Measurements from ENCODE around the gene DCDC2C.

The DCDC2C gene

DNA sequence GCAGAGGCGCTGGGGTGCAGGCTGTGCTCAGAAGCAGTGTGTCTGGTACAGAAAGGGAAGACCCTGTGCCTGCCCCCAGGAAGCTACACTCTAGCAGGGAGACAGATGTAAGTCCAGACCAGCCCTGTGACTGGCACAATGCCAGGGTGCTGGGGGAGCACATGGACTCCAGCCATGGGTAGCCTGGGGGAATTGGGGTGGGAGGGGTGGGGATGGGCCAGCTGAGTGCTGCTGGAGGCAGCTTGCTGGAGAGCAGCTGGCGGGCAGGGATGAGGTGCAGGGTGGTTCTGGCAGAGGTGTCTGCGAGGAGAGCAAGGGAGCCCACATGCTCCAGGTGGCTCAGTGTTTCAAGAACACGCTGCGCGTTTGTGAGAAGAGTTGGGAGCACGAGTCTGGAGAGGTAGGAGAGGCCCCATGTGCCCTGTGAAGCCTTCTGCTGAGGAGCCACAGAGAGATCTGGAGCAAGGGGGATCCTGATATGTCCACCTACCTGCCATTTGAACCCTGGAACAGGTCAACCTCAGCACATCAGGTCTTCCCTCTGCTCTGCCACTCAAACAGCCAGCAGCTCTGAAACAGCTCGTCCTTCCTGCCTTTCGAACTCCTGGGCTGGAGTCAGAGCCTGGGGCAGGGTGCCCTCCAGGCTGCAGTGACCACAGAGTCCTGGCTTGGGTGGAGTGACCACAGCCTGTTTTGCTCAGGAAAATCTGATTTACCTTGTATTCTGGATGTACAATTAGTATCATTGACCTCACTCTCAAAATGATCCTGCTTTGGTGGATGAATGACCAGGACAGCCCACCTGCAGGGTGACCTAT is 30.3 kb upstream of the DCDC2C start:
- no peak for DNase-seq

DNA sequence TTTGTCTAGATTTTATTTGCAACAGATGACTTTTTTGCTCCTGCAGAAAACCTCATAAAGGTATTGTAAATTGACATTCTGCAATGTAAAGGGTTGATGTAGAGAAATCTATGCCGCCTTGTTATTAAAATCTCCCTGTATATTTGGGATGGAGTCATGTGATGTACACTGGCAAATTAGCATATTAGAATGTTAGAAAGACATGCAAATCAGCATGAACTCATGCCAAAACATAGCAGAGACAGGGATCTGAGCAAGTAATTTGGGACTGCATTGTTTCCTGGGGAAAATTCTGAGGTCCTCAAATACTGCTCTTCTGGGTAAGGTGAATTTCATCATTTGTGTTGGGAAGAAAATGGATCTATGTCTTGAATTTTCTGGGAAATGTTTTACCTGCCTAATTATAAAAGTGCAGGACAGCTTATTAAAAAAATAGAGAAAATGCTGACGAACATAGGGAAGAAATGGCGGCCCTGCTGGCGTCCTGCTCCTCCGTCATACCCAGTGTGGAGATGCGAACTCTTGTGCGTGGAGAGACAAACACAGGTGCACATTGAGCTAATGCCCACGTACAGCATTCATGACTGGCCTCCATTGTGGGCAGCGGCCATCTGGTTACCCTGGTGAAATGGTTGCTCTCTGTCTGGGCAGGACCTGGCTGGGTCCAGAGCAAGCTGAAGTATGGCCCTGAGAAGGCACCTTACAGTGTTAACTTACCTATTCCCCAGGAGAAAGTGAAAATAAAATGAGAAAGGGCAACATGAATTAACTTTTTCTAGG is 29.1 kb upstream of the DCDC2C start:
- DNase-seq = no peak

DNA sequence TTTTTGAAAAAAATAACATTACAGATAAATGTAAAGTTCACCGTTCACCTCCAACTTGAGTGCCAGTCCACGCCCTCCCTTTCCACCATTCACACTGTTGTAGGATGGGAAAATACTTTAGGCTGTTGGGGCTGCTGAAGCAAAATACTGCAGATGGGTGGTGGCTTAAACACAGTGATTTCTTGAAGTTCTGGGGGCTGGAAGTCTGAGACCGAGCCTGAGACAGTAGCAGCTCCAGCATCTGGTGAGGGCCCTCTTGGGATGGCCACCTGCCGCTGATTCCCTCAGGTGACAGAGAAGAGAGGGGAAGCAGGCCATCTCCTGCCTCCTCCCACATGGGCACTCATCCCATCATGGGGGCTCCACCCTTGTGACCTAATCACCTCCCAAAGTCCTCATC is 27.7 kb upstream of the DCDC2C start:
- no peak for DNase-seq

DNA sequence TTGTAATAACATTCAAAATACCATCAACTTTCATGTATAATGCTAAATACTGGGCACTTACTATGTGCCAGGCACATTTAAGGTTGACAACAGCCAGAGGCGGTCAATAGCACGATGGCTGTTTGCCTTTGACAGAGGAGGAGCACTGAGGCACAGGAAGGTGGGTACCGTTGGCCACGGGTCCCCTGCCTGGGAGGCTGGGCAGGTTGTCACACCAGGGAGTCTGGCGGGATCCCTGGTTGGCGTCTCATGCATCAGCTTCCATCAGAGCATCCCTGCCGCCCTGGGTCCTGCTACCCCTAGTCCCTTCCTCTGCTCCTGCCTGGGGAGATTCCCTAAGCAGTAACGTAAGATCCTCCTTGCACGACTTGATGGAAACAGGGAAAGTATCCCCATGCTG is 25.9 kb upstream of the DCDC2C start:
- no peak for DNase-seq

DNA sequence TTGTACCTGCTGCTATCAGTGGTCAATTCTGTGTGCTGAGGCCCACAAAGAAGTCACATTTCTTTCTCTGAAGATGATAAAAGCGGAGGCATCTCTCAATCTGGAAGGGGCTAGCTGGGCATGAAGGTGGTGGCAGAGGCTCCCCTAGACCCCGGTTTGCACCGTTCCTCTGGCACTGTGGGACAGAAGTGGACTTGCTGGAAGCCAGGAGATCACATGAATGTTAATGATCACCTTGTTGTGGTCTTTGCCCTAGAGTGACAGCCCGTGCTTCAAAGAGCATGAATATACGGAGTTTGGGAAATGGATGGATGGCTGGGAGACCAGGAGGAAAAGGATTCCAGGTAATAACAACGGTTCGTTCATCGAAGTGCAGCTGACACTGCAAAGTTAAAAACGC is 25.2 kb upstream of the DCDC2C start:
- no peak for DNase-seq

DNA sequence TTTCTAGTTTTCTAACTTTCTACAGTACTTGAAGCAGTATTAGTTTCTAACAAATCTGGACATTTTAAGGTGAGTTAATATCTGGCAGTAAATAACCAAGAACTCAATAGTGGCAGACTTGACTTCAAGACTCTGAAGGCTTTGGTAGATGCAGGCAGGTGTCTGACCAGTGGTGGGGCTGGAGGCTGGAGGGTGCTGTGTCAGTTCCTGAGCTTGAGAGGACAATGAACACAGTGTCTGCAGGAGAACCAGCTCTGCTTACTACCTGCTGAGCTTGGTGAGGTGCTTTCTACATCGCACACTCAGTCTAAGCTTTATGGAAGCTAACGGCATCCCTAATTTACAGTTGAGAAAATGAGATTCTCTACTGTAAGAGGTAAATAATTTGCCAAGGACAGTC is 24.2 kb upstream of the DCDC2C start:
- DNase-seq = no peak

DNA sequence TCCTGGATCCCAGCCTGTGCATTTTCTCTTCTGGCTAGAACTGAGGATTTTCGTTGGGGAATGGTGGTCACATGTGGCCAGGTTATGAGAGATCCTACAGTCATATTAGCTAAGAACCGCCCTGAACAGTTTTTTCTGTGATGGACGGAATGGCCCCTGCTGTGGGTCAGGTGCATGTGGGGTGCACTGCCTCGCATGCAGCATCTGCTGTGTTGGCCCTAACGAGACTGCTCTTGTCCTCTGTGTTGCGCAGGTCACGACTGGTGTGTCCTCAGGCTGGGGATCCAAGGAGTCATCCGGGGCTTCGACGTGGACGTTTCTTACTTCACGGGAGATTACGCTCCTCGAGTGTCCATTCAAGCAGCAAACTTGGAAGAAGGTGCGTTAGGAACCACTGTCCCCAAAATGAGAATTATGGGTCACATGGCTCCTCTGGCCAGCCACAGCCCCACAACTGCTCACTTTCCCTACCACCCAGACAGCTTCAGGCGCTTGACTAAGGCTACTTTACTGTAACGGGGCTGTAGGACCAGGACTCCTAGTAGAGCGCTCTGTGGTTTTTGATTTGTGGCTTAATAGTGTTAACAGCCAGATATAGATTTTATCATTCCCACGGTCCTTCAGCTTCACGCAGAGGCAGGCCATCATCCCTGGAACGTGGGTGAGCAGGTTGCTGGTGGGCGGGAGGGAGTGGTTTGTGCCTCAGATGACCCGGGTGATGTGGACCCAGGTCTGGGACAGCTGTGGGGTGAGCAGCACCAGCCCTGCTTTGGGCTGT is 23.6 kb upstream of the DCDC2C start:
- DNase-seq = no peak

DNA sequence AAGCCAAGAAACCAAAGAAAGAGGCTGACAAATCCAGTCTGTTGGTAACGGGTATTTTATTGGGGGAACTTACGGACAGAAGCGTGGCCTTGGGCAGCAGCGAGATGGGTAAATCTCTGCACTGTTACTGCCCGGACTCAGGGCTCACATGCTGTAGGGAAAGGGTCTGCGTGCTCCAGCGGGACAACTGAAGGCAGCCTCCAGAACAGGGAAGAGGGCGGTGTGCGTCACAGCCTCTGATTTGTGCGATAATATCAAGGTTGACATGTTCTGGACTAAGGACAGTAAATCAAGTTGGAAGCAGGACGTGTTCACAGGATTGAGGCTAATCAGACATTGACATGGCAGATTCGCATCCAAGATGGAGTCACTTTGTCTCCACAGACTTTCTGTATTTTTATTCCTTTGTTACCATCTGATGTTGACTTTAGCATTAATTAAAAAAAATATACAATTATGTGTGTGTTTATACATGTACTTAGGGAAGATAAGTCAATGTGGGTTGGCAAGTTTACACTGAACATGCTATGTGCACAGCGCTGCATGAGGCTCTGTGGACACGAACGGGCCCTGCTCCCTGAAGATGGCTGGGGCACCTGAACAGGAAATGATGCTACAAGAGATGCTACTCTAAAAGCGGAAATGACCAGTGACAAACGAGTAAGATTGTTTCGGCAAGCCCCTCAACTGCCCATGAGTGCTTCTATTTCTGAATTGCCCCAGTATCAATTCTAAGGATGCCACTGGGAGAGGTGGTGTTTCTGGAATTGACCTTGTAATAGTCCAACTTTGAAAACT is 22.6 kb upstream of the DCDC2C start:
- no peak for DNase-seq

DNA sequence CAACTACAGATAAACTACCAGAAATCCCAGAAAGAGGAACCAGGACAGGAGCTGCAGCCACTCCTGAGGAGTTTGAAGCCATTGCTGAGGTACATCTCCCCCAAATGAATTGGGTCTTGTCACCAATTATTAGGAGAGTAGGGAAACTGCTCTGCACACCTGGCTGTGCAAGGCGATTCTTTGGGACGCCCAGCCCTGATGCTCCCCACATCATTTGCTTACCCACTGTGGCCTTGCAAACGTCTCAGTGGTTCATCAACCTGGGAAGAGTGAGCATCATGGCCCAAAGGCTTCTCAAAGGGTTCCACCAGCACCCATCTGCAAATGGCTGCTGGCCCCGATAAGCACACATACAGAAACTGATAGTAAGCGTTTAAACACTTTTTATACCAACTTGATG is 21.8 kb upstream of the DCDC2C start:
- DNase-seq = no peak

DNA sequence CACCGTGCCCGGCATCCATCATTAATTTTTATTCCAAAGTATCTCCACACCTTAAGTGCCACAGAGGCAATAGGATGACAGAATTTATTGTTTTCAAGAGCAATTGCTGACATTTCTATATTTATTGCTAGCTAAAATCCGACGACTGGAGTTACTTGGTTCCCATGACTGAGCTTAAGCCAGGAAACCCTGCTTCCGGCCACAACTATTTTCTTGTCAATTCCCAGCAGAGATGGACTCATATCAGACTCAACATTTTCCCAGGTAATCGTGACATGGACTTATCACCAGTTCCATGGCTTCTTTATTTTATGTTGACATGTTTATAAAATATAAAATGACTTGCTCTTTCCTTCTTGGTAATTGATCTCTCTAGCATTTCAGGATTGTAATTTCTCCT is 20.6 kb upstream of the DCDC2C start:
- DNase-seq = no peak

DNA sequence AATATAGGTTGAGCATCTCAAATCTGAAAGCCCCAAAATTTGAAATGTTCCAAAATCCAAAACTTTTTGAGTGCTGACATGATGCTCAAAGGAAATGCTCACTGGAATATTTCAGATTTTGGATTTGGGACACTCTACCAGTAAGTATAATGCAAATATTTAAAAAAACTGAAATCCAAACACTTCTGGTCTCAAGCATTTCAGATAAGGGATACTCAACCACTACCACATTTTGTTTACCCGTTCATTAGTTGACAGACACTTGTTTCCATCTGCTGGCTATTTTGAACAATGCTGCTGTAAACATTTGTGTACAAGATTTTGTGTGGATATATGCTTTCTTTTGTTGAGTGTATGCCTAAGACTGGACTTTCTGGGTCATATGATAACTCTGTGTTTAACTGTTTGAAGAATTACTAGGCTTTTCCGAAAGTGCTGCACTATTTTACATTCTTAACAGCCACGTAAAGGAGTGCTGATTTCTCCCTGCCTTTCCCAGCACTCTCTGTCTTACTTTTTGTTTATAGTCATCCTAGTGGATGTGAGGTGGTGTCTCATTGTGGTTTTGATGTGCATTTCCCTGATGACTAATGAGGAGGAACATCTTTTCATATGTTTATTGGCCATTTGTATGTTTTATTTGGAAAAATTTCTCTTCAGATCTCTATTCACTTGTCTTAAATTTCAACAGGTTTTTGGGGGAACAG is 19.5 kb upstream of the DCDC2C start:
- no peak for DNase-seq

DNA sequence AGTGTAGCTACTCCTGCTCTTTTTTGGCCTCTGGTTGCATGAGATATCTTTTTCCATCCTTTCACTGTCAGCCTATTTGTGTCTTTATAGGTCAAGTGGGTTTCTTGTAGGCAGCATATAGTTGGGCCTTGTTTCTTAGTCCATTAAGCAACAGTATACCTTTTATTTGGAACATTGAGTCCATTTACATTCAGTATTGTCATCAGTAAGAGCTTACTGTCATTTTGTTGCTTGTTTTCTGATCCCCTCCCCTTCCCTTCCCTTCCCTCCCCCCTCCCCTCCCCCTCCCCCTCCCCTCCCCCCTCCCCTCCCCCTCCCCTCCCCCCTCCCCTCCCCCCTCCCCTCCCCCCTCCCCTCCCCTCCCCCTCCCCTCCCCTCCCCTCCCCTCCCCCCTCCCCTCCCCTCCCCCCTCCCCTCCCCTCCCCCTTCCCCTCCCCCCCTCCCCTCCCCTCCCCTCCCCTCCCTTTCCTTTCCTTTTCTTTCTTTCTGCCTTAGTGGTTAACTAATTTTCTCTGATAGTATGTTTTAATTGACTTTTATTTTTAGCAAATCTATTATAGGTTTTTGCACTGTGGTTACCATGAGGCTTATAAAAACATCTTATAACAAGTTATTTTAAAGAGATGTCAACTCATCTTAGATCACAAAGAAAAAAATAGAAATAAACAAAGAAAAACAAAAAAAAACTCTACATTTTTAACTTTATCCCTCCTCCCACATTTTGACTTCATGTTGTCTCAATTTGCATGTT is 13.2 kb upstream of the DCDC2C start:
- no peak for DNase-seq

DNA sequence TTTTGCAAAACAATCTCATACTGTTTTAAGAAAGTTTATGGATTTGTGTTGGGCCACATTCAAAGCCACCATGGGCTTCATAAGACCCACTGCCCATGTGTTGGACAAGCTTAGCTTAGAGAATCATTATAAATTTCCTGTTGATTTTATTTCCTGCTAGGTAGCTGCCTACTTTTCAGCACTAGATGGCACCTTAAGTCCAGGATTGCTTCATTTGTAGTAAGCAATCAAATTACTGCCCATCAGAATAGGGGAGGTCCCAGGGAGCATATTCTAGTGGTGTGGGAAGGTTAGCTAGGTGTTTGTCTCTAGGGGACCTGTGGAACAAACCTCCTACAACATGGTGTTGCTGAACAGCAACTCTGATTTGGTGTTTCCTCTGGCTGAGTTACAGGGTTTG is 11.0 kb upstream of the DCDC2C start:
- DNase-seq = peak; percentile 10

DNA sequence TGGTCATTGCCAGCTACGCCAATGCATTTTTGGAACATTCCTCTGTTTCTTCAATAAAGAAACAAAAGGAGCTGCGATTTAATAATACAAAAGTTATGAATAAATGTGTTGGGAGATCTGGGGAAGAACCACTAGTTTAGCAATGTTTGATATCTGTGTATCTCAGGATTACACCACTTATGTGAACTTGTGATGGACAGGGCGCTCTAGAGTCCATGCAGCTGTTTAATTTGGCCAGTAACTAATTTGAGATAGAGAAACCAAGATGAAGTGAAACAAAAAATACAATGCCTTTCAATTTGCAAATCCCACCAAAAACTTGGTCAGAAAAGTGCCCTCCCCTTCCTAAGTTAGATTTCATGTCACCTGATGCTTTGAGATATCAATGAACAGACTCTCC is 6.8 kb upstream of the DCDC2C start:
- no peak for DNase-seq

DNA sequence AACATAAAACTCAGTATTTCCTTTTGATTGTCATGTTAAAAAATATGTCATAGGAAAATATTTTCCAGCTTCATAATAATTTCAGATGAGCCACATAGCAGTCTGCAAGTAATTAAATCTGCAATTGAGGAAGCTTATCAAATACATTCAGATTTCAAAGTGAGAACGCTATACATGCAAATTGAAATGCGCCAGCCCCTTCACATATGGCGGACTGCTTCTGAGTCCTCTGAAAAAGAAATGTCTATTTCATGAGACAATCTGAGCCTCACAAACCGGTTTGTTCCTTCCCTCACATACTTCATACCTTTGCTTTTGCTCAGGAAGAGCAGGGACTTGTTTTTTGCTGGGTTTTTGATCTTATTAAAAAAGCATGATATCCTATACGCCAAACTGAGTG is 2.3 kb upstream of the DCDC2C start:
- DNase-seq = no peak

DNA sequence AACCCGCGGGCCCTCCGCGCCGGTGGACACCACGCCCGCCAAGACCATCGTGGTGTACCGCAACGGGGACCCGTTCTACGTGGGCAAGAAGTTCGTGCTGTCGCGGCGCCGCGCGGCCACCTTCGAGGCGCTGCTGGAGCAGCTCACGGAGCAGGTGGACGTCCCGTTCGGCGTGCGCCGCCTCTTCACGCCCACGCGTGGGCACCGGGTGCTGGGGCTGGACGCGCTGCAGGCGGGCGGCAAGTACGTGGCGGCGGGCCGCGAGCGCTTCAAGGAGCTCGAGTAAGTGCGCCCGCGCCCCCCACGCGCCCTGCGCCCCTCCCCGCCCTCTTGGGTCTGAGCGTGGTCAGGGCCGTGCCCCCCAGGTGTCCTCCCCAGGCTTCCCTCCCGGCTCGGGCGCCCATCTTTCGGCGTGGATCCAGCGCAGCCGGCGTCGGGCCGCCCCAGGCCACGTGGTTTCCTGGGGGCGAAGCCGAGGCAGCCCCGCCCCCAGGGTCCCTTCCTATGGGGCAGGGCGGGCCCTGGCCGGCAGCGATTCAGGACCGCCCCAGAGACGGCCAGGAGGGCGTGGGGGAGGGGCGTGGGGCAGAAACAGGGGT is 481 bp downstream of the DCDC2C start:
- no peak for DNase-seq

DNA sequence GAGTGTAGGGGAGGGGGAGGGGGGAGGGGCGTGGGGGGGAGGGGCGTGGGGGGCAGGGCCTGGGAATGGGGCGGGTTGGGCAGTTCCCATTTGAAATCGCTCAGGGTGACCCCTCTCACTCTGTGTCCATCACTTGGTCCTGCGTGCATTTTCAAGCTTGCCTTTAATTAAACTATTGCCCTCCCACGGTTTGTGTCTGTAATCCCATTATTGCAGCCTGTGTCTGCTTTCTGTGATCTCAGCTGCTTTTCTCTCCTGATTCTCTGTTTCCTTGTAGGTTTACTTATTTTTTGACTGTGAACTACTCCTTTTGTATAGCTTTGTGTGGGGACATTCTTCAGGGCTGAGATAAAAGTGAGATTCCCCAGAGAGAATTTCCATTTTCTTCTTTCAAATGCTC is 1.3 kb downstream of the DCDC2C start:
- DNase-seq = peak; percentile 11

DNA sequence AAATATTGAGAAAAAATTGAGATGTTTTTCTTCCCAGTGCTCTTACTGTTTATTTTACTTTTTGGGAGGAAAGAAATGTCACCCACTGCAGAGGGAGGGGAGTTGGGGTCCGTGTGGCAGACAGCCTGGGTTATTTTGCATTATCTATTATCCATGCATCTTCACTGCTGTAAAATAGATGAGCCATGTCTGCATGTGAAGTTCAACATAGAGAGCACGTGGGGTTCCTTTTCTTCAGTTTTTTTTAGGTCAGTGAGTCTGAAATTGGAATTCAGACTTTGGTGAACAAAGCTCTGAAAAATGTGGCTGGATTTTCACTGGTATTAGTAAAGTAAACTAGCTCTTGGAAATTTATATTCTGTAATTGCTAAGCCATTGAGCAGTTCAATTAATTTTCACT is 2.4 kb downstream of the DCDC2C start:
- peak; percentile 12 for DNase-seq

DNA sequence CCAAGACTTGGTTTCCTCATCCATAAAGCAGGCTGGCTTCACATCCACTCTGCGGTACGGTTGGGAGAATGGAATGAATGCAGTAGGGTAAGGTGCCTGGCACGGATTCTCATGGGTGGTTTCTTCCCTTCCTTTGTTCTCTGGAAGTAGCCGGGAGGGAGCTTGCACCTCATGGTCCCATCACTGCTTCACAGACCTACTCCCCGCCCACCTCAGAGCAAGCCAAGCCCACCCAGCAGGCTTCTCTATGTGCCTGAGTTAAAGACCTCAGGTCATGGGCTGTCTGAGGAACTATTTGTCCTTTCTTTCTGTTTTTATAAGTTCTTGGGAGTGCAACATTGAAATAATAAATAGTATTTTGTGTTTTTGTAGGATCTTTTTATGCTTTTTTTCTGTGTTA is 3.5 kb downstream of the DCDC2C start:
- DNase-seq = no peak

DNA sequence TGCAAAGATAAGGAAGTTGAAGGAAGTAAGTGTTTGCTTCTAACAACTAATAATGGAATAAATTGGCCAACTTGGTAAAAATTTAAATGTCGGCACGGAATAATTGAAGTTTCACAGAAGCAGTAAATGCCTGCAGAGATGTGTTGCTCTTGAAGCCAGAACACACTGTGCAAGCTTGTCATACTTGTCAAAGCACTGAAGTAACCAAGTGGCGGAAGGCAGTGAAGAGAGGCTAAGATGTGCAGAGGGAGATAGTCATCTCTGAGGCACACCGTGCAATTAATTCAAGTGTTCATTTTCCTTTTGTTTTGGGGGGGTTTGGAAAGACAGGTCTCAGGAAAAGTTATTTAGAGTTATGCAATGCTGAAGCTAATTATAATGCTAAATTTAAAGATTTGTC is 5.2 kb downstream of the DCDC2C start:
- no peak for DNase-seq

DNA sequence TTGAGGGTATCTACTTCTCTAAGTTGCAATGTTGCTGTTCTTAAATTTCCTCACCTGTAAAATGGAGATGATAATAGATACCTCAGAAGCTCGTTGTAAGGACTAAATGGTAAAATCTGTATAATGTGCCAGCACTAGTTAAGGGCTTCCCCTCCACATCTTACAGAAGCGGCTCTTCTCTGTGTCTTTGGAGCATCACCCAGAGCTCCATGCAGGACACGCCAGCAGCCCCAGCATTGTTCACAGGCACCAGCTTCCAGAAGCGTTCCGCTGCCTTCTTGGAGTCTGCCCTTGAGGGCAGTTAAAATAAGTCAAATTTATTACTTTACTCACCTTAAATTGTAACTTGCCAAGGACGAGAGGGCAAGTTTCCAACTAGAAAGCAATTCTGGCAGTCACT is 5.8 kb downstream of the DCDC2C start:
- DNase-seq = no peak
